ENCODE results near the gene SDK1. TPM values are rescaled to one million over a fixed set of nuclear protein-coding genes. Genes with fewer than 3 reads are reported as not detected.
"Not testable (repeated sequence)": the region's sequence is repeated elsewhere in the genome, so short reads cannot be mapped to it uniquely, and the experiment has no call there.

SDK1 gene
- total RNA-seq, 3 donors from 2014 or later (not counting 1 experiment from before 2014, with no cell fraction given): 0.05 to 0.11 TPM; not detected in 1

GRCh38 chr7:3748389-3748788 is 447.3 kb downstream of the SDK1 start:
- Mint-ChIP-seq H3K27ac (no peak overlapping the region), H3K27me3 (ENCODE audit: low read depth in 2 of 2) (peaks cover 11 to 22% of the 10 kb centered on the region in 2 donors), H3K4me1 (no peaks in the 10 kb centered on the region), H3K36me3 (no peaks in the 10 kb centered on the region), H3K4me3 (no peak overlapping the region), H3K9me3 (no peaks in the 10 kb centered on the region)
- 88% methylated on average over 2 of the region's 2 CpGs for WGBS (ENCODE audit: insufficient coverage)
- ATAC-seq (no peak), DNase-seq (no peak)
- H3K36me3 ChIP-seq (ENCODE audit: control insufficient read depth, insufficient read depth, low read length): no peaks in the 10 kb centered on the region
- H3K4me1 ChIP-seq (ENCODE audit: control insufficient read depth, insufficient read depth, low read length): no peaks in the 10 kb centered on the region
- no peak overlapping the region for H3K4me3 ChIP-seq (ENCODE audit: low read length)
- no peaks in the 10 kb centered on the region for H3K9me3 ChIP-seq (ENCODE audit: control insufficient read depth, insufficient read depth, low read length)
- intact Hi-C loops (cut with micrococcal nuclease): no loop called here
- H3K27ac ChIP-seq (ENCODE audit: low read length): no peak overlapping the region
- TF ChIP-seq, protein P1, sequence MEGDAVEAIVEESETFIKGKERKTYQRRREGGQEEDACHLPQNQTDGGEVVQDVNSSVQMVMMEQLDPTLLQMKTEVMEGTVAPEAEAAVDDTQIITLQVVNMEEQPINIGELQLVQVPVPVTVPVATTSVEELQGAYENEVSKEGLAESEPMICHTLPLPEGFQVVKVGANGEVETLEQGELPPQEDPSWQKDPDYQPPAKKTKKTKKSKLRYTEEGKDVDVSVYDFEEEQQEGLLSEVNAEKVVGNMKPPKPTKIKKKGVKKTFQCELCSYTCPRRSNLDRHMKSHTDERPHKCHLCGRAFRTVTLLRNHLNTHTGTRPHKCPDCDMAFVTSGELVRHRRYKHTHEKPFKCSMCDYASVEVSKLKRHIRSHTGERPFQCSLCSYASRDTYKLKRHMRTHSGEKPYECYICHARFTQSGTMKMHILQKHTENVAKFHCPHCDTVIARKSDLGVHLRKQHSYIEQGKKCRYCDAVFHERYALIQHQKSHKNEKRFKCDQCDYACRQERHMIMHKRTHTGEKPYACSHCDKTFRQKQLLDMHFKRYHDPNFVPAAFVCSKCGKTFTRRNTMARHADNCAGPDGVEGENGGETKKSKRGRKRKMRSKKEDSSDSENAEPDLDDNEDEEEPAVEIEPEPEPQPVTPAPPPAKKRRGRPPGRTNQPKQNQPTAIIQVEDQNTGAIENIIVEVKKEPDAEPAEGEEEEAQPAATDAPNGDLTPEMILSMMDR (IDR thresholded peaks at IDR 0.05): no peak
- no peaks in the 10 kb centered on the region for H3K27me3 ChIP-seq (ENCODE audit: control insufficient read depth, insufficient read depth, low read length)

- Histone ChIP-seq H3K4me3 (ENCODE audit: low read length) (no peak overlapping the region), H3K9me3 (ENCODE audit: control insufficient read depth, insufficient read depth, low read length) (no peaks in the 10 kb centered on the region), H3K36me3 (ENCODE audit: control insufficient read depth, insufficient read depth, low read length) (no peaks in the 10 kb centered on the region), H3K27ac (ENCODE audit: low read length) (no peak overlapping the region), H3K4me1 (ENCODE audit: control insufficient read depth, insufficient read depth, low read length) (no peaks in the 10 kb centered on the region), H3K27me3 (ENCODE audit: control insufficient read depth, insufficient read depth, low read length) (no peaks in the 10 kb centered on the region)
- intact Hi-C loops (cut with micrococcal nuclease): no loop called here
- Mint-ChIP-seq H3K4me3 (no peak overlapping the region), H3K9me3 (no peaks in the 10 kb centered on the region), H3K27me3 (ENCODE audit: low read depth in 2 of 2) (peaks cover 10 to 28% of the 10 kb centered on the region in 2 donors), H3K27ac (no peak overlapping the region), H3K36me3 (no peaks in the 10 kb centered on the region), H3K4me1 (no peaks in the 10 kb centered on the region)
- ATAC-seq: no peak
- TF ChIP-seq, protein P1 (IDR thresholded peaks at IDR 0.05): no peak
- no peak for DNase-seq
- no CpG with 5 or more reads among the region's 1 CpG for WGBS (ENCODE audit: insufficient coverage)
Observed at GRCh38 chr7:3753868-3754267, 452.8 kb downstream of the SDK1 start.

GRCh38 chr7:3754493-3755341 is 453.7 kb downstream of the SDK1 start:
- Mint-ChIP-seq H3K9me3 (no peaks in the 10 kb centered on the region), H3K36me3 (no peaks in the 10 kb centered on the region), H3K4me3 (no peak overlapping the region), H3K27ac (no peak overlapping the region), H3K4me1 (no peaks in the 10 kb centered on the region), H3K27me3 (ENCODE audit: low read depth in 2 of 2) (peaks cover 10 to 25% of the 10 kb centered on the region in 2 donors)
- no peak overlapping the region for H3K27ac ChIP-seq (ENCODE audit: low read length)
- H3K9me3 ChIP-seq (ENCODE audit: control insufficient read depth, insufficient read depth, low read length): no peaks in the 10 kb centered on the region
- no peaks in the 10 kb centered on the region for H3K4me1 ChIP-seq (ENCODE audit: control insufficient read depth, insufficient read depth, low read length)
- TF ChIP-seq, protein P1 (IDR thresholded peaks at IDR 0.05): no peak
- ATAC-seq (no peak), DNase-seq (no peak)
- H3K27me3 ChIP-seq (ENCODE audit: control insufficient read depth, insufficient read depth, low read length): no peaks in the 10 kb centered on the region
- intact Hi-C loops (cut with micrococcal nuclease): no loop called here
- 85% methylated on average over 15 of the region's 15 CpGs for WGBS (ENCODE audit: insufficient coverage)
- no peak overlapping the region for H3K4me3 ChIP-seq (ENCODE audit: low read length)
- H3K36me3 ChIP-seq (ENCODE audit: control insufficient read depth, insufficient read depth, low read length): no peaks in the 10 kb centered on the region

DNA sequence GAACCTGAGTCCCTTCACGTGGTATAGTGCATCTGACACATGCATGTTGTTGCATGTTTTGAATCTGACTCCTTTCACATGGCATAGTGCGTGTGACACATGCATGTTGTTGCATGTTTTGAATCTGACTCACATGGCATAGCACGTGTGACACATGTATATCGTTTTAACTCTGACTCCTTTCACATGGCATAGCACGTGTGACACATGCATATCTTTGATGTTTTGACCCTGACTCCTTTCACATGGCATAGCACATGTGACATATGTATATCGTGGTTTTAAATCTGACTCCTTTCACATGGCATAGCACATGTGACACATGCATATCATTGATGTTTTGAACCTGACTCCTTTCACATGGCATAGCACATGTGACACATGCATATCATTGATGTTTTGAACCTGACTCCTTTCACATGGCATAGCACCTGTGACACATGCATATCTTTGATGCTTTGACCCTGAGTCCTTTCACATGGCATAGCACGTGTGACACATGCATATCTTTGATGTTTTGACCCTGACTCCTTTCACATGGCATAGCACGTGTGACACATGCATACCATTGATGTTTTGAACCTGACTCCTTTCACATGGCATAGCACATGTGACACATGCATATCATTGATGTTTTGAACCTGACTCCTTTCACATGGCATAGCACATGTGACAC is 454.9 kb downstream of the SDK1 start:
- H3K9me3 ChIP-seq (ENCODE audit: control insufficient read depth, insufficient read depth, low read length); H3K4me1 ChIP-seq (ENCODE audit: control insufficient read depth, insufficient read depth, low read length); H3K27ac ChIP-seq (ENCODE audit: low read length); ATAC-seq; DNase-seq; H3K9me3 Mint-ChIP-seq; H3K36me3 ChIP-seq (ENCODE audit: control insufficient read depth, insufficient read depth, low read length); H3K27me3 ChIP-seq (ENCODE audit: control insufficient read depth, insufficient read depth, low read length); H3K4me3 ChIP-seq (ENCODE audit: low read length); H3K36me3 Mint-ChIP-seq; H3K4me1 Mint-ChIP-seq; H3K27ac Mint-ChIP-seq; intact Hi-C loops (cut with micrococcal nuclease); H3K4me3 Mint-ChIP-seq: not testable (repeated sequence)
- WGBS (ENCODE audit: insufficient coverage): 90% methylated on average over 8 of the region's 8 CpGs
- H3K27me3 Mint-ChIP-seq (ENCODE audit: low read depth in 2 of 2): peaks cover 15% of the 10 kb centered on the region in 2 donors
